Endothelial cell (in vitro differentiated cells): ENCODE results near the gene SRPK1. TPM values are rescaled to one million over a fixed set of nuclear protein-coding genes. Genes with fewer than 3 reads are reported as not detected.

ENCODE experiments used
- DNase-seq: peaks from one replicate; pipeline ENCODE4 v3.0.0; 2021; ENCODE audit warnings: low spot score
- H3K27ac Mint-ChIP-seq: one replicate; pipeline ENCODE4 v1.8.0; 2021; ENCODE audit warnings: mixed read lengths, inconsistent platforms; ENCODE audit not compliant: unreplicated experiment
- H3K27me3 Mint-ChIP-seq: one replicate; pipeline ENCODE4 v1.8.0; 2021; ENCODE audit warnings: mild to moderate bottlenecking, moderate library complexity, mixed read lengths, inconsistent platforms; ENCODE audit not compliant: unreplicated experiment
- H3K36me3 Mint-ChIP-seq: one replicate; pipeline ENCODE4 v1.8.0; 2021; ENCODE audit warnings: mild to moderate bottlenecking, low read depth, mixed read lengths, inconsistent platforms; ENCODE audit not compliant: unreplicated experiment
- H3K4me1 Mint-ChIP-seq: one replicate; pipeline ENCODE4 v1.8.0; 2021; ENCODE audit warnings: mild to moderate bottlenecking, mixed read lengths, inconsistent platforms; ENCODE audit not compliant: unreplicated experiment
- H3K4me3 Mint-ChIP-seq: one replicate; pipeline ENCODE4 v1.8.0; 2021; ENCODE audit warnings: mild to moderate bottlenecking, mixed read lengths, inconsistent platforms; ENCODE audit not compliant: unreplicated experiment
- H3K9me3 Mint-ChIP-seq: one replicate; pipeline ENCODE4 v1.8.0; 2021; ENCODE audit warnings: mixed read lengths, inconsistent platforms; ENCODE audit not compliant: unreplicated experiment
- CTCF ChIP-seq: fragments of 200-600 bp; sonication (generic); IDR thresholded peaks from one replicate; pipeline ENCODE4 v1.5.0; 2021; ENCODE audit warnings: antibody characterized with exemption; ENCODE audit not compliant: unreplicated experiment
- total RNA-seq: library from RNA; stranded (reverse); fragmentation: NEBNext Ultra II Directional; extraction: Animal tissue kit (Norgen Biotek cat#: 25700); gene quantifications from one replicate; pipeline ENCODE4 v1.2.1, GENCODE V29; 2021; ENCODE audit not compliant: unreplicated experiment

The SRPK1 gene
- total RNA-seq, 1 donor from 2014 or later, result 59.6 TPM

GRCh38 chr6:35811699-35811995, 109.3 kb downstream of the SRPK1 start:
- no peaks in the 10 kb centered on the region for H3K9me3 Mint-ChIP-seq
- H3K27ac Mint-ChIP-seq, result no peak overlapping the region
- peaks cover 4% of the 10 kb centered on the region for H3K4me1 Mint-ChIP-seq
- no peak for TF ChIP-seq CTCF
- no peak for DNase-seq
- H3K36me3 Mint-ChIP-seq, result no peaks in the 10 kb centered on the region
- H3K4me3 Mint-ChIP-seq, result no peak overlapping the region
- H3K27me3 Mint-ChIP-seq, result peaks cover 2% of the 10 kb centered on the region

- DNase-seq, result no peak
- Mint-ChIP-seq H3K4me1 (peaks cover 4% of the 10 kb centered on the region), H3K36me3 (no peaks in the 10 kb centered on the region), H3K4me3 (no peak overlapping the region), H3K9me3 (no peaks in the 10 kb centered on the region), H3K27me3 (peaks cover 2% of the 10 kb centered on the region), H3K27ac (no peak overlapping the region)
- TF ChIP-seq CTCF, result no peak
These were observed 109.8 kb downstream of the SRPK1 start for GRCh38 chr6:35810971-35811698.

- no peak for TF ChIP-seq CTCF
- Mint-ChIP-seq H3K4me3 (no peak overlapping the region), H3K27ac (no peak overlapping the region), H3K4me1 (peaks cover 4% of the 10 kb centered on the region), H3K36me3 (no peaks in the 10 kb centered on the region), H3K27me3 (peaks cover 2% of the 10 kb centered on the region), H3K9me3 (no peaks in the 10 kb centered on the region)
- no peak for DNase-seq
These were observed 111.1 kb downstream of the SRPK1 start for GRCh38 chr6:35809809-35810208.

- H3K27me3 Mint-ChIP-seq, result peaks cover 2% of the 10 kb centered on the region
- no peaks in the 10 kb centered on the region for H3K36me3 Mint-ChIP-seq
- no peak overlapping the region for H3K27ac Mint-ChIP-seq
- no peak overlapping the region for H3K4me3 Mint-ChIP-seq
- DNase-seq, result no peak
- no peaks in the 10 kb centered on the region for H3K9me3 Mint-ChIP-seq
- peaks cover 4% of the 10 kb centered on the region for H3K4me1 Mint-ChIP-seq
- no peak for TF ChIP-seq CTCF
These were observed 112.2 kb downstream of the SRPK1 start for GRCh38 chr6:35808688-35809087.

- peak; percentile 85 for DNase-seq
- H3K36me3 Mint-ChIP-seq, result no peaks in the 10 kb centered on the region
- no peaks in the 10 kb centered on the region for H3K9me3 Mint-ChIP-seq
- no peaks in the 10 kb centered on the region for H3K4me1 Mint-ChIP-seq
- peaks cover 2% of the 10 kb centered on the region for H3K27me3 Mint-ChIP-seq
- peak within 1 kb of the TSS; percentile 62 for H3K4me3 Mint-ChIP-seq
- no peak for TF ChIP-seq CTCF
- H3K27ac Mint-ChIP-seq, result no peak within 1 kb of the TSS
These were observed 115.7 kb downstream of the SRPK1 start, which contains the start of gene LHFPL5 for GRCh38 chr6:35804996-35805736. TSS of gene LHFPL5 (plus strand) at chr6:35805352. CDS start at chr6:35805671, 319 bp downstream.
